ENCODE data around the gene STK32B. TPM values are rescaled to one million over a fixed set of nuclear protein-coding genes. Genes with fewer than 3 reads are reported as not detected.

STK32B gene
- total and polyA plus RNA-seq, 2 experiments from 2014 or later = 0.71 to 2.3 TPM

- TF ChIP-seq ETS1 (IDR thresholded peaks at IDR 0.05) (no peak), CREB1 (CRISPR knock-in tag; IDR thresholded peaks at IDR 0.05; ENCODE audit: low read depth) (no peak), STAT1 (IDR thresholded peaks at IDR 0.05; ENCODE audit: unreplicated experiment) (no peak)
These were observed 85.9 kb downstream of the STK32B start (continued) for GRCh38 chr4:5137226-5137625.

DNA sequence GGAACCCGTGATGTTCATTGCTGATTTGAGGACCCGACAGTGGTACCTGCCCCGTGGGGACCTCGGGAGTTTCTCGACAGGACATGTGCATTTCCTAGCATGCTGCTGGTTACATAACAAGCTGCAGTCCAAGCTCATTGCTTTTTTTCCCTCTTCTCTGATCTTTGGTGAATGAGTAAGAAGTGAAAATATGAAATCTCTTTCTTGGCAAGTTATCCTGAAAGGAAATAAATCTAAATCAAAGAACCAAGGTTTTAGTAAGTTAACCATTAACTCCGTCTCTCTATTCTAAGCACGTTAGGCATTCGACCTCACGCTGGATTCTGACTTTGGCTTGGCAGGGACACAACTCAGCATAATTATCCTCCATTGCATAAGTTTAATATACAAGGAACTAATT is 86.6 kb downstream of the STK32B start:
- Histone ChIP-seq H3F3A (replicated peaks; ENCODE audit: low read depth) (no peaks in the 10 kb centered on the region), H3K4me3 (no peak overlapping the region), H2AFZ (no peak overlapping the region), H3K9me2 (ENCODE audit: insufficient read depth) (peaks cover 11% of the 10 kb centered on the region), H3K27ac (ENCODE audit: low read depth) (no peak overlapping the region), H3K27me3 (ENCODE audit: insufficient read depth) (no peaks in the 10 kb centered on the region), H3K36me3 (ENCODE audit: insufficient read depth) (no peaks in the 10 kb centered on the region), H3K4me2 (no peak overlapping the region), H4K20me1 (replicated peaks; ENCODE audit: insufficient read depth) (no peaks in the 10 kb centered on the region), H3K79me2 (replicated peaks; ENCODE audit: insufficient read depth) (no peaks in the 10 kb centered on the region), H3K4me1 (ENCODE audit: insufficient read depth) (peaks cover 23% of the 10 kb centered on the region)
- Mint-ChIP-seq H3K27ac (no peak overlapping the region), H3K36me3 (ENCODE audit: low read depth) (no peaks in the 10 kb centered on the region), H3K4me3 (no peak overlapping the region), H3K9me3 (no peaks in the 10 kb centered on the region), H3K27me3 (ENCODE audit: insufficient read depth, low read depth, poor library complexity) (peaks cover 7% of the 10 kb centered on the region), H3K4me1 (peaks cover 20% of the 10 kb centered on the region)
- TF ChIP-seq CREB1 (CRISPR knock-in tag; IDR thresholded peaks at IDR 0.05; ENCODE audit: low read depth) (no peak), STAT1 (IDR thresholded peaks at IDR 0.05; ENCODE audit: unreplicated experiment) (no peak), ZNF331 (CRISPR knock-in tag; IDR thresholded peaks at IDR 0.05; ENCODE audit: low read depth) (no peak), CTCF (conservative IDR thresholded peaks at IDR 0.05; ENCODE audit: low read depth in 2 of 2) (no peak), EZH2phosphoT487 (IDR thresholded peaks at IDR 0.05; ENCODE audit: unreplicated experiment) (no peak), EZH2 (IDR thresholded peaks at IDR 0.05; ENCODE audit: low read depth, unreplicated experiment) (no peak)
- no peak for DNase-seq (ENCODE audit: low spot score)
- no peak for ATAC-seq

GRCh38 chr4:5138389-5138788 is 87.1 kb downstream of the STK32B start:
- ATAC-seq (no peak), DNase-seq (ENCODE audit: low spot score) (no peak)
- Histone ChIP-seq H3K79me2 (replicated peaks; ENCODE audit: insufficient read depth) (no peaks in the 10 kb centered on the region), H4K20me1 (replicated peaks; ENCODE audit: insufficient read depth) (no peaks in the 10 kb centered on the region), H3K9me2 (ENCODE audit: insufficient read depth) (peaks cover 11% of the 10 kb centered on the region), H3K4me1 (ENCODE audit: insufficient read depth) (peaks cover 19% of the 10 kb centered on the region), H3F3A (replicated peaks; ENCODE audit: low read depth) (no peaks in the 10 kb centered on the region), H3K27me3 (ENCODE audit: insufficient read depth) (no peaks in the 10 kb centered on the region), H3K27ac (ENCODE audit: low read depth) (no peak overlapping the region), H3K4me3 (no peak overlapping the region), H2AFZ (no peak overlapping the region), H3K4me2 (no peak overlapping the region), H3K36me3 (ENCODE audit: insufficient read depth) (no peaks in the 10 kb centered on the region)
- Mint-ChIP-seq H3K9me3 (no peaks in the 10 kb centered on the region), H3K4me3 (no peak overlapping the region), H3K27ac (no peak overlapping the region), H3K4me1 (peaks cover 16% of the 10 kb centered on the region), H3K27me3 (ENCODE audit: insufficient read depth, low read depth, poor library complexity) (peaks cover 7% of the 10 kb centered on the region), H3K36me3 (ENCODE audit: low read depth) (no peaks in the 10 kb centered on the region)
- no peak for TF ChIP-seq ZNF331 (CRISPR knock-in tag; IDR thresholded peaks at IDR 0.05; ENCODE audit: low read depth)
- no peak for TF ChIP-seq ZNF462 (CRISPR knock-in tag; IDR thresholded peaks at IDR 0.05)
- no peak for TF ChIP-seq EZH2phosphoT487 (IDR thresholded peaks at IDR 0.05; ENCODE audit: unreplicated experiment)
- no peak for TF ChIP-seq POLR2AphosphoS5 (IDR thresholded peaks at IDR 0.05; ENCODE audit: low read depth)
